Measurements from ENCODE around the gene CDK5RAP2.

The CDK5RAP2 gene

GRCh38 chr9:120377268-120378159 lies 202.5 kb downstream of the CDK5RAP2 start:
- no peak for DNase-seq

GRCh38 chr9:120376101-120376500 lies 203.9 kb downstream of the CDK5RAP2 start:
- no peak for DNase-seq

DNA sequence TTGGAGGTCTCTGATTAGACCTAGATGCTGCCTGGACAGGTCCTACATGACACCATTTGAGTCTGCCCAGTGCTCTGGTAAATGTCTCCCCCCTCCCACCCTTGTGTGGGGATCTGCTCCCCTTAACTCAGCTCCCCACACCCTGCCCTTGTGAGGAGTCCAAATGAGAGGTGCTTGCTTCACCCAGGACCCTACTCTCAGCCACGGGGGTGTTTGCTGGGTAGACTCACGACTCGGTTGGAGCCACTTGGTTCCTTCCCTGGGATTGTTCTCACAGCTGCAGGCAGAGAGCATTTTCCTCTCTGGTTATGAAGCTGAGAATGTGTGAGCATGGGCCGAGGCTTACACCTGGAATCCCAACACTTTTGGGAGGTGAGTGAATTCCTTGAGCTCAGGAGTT lies 204.7 kb downstream of the CDK5RAP2 start:
- no peak for DNase-seq

DNA sequence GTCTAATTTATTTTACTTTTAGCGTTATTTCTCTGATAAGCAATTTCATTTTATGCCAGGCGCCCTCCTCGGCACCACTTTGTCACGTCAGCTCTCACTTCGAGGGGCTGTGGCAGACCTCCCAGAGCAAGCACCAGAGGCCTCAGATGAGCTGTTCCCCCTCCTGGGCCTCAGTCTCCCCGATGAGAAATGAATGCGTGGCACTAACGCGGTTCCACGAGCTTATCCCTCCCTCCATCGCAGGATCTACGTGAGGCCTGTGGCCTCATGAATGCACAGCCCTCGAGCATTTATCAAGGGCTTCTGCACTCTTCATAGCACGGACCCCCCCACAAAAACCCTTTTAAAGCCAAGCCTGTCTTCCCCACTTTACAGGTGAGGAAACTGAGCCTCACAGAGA lies 205.2 kb downstream of the CDK5RAP2 start:
- DNase-seq = no peak

GRCh38 chr9:120374239-120374638 lies 205.7 kb downstream of the CDK5RAP2 start:
- no peak for DNase-seq

- DNase-seq = no peak
These were observed 207.9 kb downstream of the CDK5RAP2 start for GRCh38 chr9:120372040-120372439.

DNA sequence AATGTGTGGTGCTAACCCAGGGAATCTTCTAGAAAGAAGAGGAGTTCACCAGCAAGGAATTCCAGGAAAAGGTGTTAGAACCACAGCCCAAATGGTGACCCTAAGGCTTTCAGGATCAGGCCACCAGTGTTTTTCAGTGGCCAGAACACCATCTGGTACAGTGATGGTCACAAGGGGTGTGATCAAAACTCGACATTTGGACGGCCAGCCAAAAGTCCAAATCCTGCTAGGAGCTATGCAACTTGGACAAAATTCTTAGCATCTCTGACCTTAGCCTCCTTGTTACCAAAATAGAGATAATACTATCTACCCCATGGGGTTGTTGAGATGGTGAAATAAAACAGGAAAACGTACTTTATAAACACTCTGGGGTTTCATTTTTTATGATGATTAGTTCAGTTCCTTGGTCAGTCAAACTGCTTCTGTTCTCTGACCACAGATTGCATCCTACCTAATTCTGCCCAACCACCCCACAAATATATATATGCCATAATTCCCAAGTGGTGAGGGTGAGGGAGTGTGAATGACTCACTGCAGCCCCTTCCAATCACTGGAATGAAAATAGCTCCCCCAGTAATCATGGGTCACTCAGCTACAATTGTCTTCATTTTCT lies 210.3 kb downstream of the CDK5RAP2 start:
- DNase-seq = no peak

- DNase-seq = no peak
These were observed 211.2 kb downstream of the CDK5RAP2 start for GRCh38 chr9:120368799-120369198.

- no peak for DNase-seq
These were observed 213.3 kb downstream of the CDK5RAP2 start for GRCh38 chr9:120366644-120367019.

DNA sequence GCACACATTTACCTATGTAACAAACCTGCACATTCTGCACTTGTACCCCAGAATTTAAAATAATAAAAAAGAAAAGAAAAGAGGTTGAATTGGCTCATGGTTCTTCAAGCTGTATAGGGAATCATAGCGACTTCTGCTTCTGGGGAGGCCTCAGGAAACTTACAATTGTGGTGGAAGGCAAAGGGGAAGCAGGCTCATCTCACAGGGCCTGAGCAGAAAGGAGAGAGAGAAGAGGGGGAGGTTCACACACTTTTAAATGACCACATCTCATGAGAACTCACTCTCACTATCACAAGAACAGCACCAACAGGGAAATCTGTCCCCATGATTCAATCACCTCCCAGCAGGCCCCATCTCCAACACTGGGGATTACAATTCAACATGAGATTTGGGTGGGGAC lies 214.6 kb downstream of the CDK5RAP2 start:
- DNase-seq = no peak

- no peak for DNase-seq
These were observed 216.3 kb downstream of the CDK5RAP2 start for GRCh38 chr9:120363697-120364096.

DNA sequence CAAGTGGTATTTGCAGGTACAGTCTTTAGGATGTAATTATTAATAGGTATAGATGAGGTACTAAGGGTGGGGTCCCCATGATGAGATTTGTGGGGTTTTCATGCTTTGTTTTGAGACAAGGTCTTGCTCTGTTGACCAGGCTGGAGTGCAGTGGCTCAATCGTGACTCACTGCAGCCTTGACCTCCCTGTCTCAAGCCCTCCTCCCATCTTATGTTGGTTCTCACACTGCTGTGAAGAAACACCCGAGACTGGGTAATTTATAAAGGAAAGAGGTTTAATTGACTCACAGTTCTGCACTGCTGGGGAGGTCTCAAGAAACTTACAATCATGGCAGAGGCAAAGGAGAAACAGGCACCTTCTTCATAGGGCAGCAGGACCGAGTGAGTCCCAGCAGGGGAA lies 217.5 kb downstream of the CDK5RAP2 start:
- no peak for DNase-seq

DNA sequence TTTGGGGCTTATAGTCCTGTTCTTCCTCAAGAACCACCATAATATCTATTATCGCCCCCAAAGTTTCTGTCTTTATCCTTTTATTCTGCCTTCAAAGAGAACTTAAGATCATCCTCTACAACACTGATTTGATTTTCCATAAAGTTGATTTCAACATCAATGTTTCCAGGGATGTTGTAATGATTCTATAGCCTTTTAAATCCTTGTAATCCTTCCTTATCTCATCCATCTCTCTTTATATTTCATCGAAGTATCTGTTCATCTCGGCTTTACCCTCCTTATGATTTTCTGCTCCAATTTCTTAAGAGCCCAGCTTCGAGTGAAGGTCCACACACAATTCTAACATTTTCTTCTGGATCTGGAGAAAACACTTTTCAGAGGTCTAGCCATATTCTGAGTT lies 218.4 kb downstream of the CDK5RAP2 start:
- no peak for DNase-seq

DNA sequence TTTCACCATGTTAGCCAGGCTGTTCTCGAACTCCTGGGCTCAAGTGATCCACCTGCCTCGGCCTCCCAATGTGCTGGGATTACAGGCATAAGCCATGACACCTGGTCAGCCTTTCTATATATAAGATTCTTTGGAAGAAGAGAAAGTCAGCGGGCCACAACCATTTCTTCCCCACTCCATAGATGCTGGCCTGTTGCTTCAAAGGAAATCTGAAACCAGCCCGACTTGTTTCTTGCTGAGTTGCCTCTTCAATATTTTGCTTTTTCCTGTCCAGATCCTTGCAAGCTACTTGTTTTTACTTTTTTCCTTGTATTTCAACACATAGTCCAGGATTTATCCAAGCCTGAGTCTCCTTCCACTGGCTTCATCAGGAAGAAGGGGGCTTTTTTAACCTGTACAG lies 219.5 kb downstream of the CDK5RAP2 start:
- no peak for DNase-seq

- no peak for DNase-seq
These were observed 219.9 kb downstream of the CDK5RAP2 start for GRCh38 chr9:120360046-120360445.

DNA sequence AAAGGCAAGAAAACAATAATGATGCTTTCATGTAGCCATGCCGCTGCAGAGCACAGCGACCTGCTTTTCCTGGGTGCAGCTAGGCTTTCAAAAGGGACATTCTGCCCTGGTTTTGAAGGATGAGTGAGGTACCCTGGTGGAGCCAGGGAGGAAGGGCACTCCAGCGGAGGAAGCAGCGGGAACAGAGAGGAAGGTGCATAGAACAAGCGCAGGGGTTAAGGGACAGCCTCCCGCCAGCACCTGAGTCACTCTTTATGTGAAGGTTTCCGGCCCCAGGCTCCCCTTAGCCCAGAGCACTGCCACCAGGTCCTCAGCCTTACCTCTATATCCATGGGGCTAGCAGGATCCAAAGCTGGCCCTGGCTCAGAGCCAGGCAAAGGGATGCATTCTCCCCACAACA lies 221.1 kb downstream of the CDK5RAP2 start:
- no peak for DNase-seq

- no peak for DNase-seq
These were observed 226.5 kb downstream of the CDK5RAP2 start for GRCh38 chr9:120353506-120353905.

GRCh38 chr9:120351106-120351505 lies 228.9 kb downstream of the CDK5RAP2 start:
- DNase-seq = no peak

GRCh38 chr9:120350596-120350995 lies 229.4 kb downstream of the CDK5RAP2 start:
- no peak for DNase-seq

GRCh38 chr9:120348951-120349429 lies 231.0 kb downstream of the CDK5RAP2 start:
- no peak for DNase-seq

DNA sequence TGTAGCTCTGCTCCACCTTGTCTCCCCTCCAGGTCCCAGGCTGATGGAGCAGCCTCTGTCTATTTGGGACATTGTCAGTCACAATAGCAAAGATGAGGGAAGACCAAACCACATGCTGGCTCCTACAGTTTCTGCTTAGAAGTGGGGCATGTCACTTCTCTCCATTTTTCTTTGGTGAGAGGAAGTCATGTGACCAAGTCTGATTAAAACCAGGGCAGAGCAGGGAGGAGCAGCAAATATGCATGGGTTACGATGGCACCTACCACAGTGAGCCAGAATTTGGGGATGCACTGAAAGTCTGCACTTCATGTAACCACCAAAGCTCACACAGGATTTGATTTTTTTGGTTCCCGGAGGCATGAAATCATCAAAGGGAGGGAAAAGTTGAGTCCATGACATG lies 234.6 kb downstream of the CDK5RAP2 start:
- no peak for DNase-seq

DNA sequence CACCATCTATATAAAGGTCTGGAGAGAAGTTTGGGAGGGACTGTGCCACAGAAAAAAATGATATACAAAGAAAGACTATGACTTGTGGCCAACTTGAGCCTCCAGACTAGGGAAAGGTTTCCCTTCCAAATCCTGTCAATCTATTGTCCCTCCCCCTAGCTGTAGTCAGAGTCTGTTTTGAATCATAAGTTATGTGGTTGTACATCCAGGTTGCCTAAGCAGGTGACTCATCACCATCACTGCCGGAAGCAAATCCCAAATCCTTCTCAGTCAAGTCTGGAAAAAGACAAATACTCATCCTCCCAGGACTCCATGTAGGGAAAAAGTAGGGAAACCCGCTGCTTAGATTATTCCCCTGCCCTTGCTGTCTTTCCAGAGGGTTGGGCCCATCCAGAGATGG lies 235.7 kb downstream of the CDK5RAP2 start:
- no peak for DNase-seq

DNA sequence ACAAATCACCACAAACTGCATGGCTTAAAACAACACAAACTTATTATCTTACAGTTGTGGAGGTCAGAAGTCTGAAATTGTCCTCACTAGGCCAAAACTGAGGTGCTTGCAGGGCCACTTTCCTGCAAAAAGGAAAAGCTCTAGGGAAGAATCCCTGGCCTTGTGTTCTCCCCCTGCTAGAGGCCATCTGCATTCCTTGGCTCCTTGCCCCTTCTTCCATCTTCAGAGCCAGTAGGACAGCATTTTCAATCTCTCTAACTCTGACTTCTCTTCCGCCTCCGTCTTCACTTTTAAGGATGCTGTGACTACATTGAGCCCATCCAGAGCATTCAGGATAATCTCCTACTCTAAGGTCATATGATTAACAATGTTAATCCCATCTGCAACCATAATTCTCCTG lies 236.6 kb downstream of the CDK5RAP2 start:
- no peak for DNase-seq
